Testis (tissue), 3 donors: ENCODE data around the gene CTTNBP2. TPM values are rescaled to one million over a fixed set of nuclear protein-coding genes. Genes with fewer than 3 reads are reported as not detected.

Source experiments
- DNase-seq: peaks from one replicate; pipeline ENCODE4 v3.0.0-alpha.2; 2019
- H3K27ac ChIP-seq, 2 donors: fragments of 200-600 bp; sonication (generic); one replicate each; pipeline ENCODE4 v1.5.1; 2019
- H3K27me3 ChIP-seq: fragments of 200-600 bp; sonication (generic); one replicate; pipeline ENCODE4 v1.5.1; 2019
- H3K36me3 ChIP-seq: fragments of 200-600 bp; sonication (generic); one replicate; pipeline ENCODE4 v1.5.1; 2017; ENCODE audit warnings: low read depth; ENCODE audit errors: missing control alignments
- H3K4me1 ChIP-seq: fragments of 200-600 bp; sonication (generic); one replicate; pipeline ENCODE4 v1.5.1; 2019
- H3K4me3 ChIP-seq, 2 donors: fragments of 200-600 bp; sonication (generic); one replicate each; pipeline ENCODE4 v1.5.1; 2017 to 2019
- H3K9me3 ChIP-seq: fragments of 200-600 bp; sonication (generic); one replicate; pipeline ENCODE4 v1.5.1; 2017
- CTCF ChIP-seq, 3 experiments: fragments of 450-650 bp in 2 of 3; fragments of 200-600 bp in 1 of 3; sonication (generic) in 1 of 3; IDR thresholded peaks; one replicate each; pipeline ENCODE4 v1.5.1; 2016 to 2019; ENCODE audit warnings: antibody characterized with exemption in 3 of 3, mild to moderate bottlenecking in 2 of 3, moderate library complexity in 1 of 3
- POLR2A ChIP-seq: fragments of 450-650 bp; IDR thresholded peaks from one replicate; pipeline ENCODE4 v1.6.1; 2017; ENCODE audit warnings: antibody characterized with exemption, mild to moderate bottlenecking, moderate library complexity
- WGBS, 2 donors: methylation state at CpG; one replicate each; pipeline ENCODE4 v1.1.5; 2018; 5-methylcytosine and 5-hydroxymethylcytosine counted together
- intact Hi-C: fragments of 100-400 bp; cut with DNase I; formaldehyde crosslinking; loops from one replicate; pipeline ENCODE4 v1.15.1; 2023; ENCODE audit warnings: low total_unique reads
- polyA plus RNA-seq: library from polyadenylated mRNA; stranded (reverse); fragments of 350-450 nt; fragmentation: Illumina TruSeq; extraction: RNeasy Lipid Tissue Mini Kit (QIAGEN cat#74804); gene quantifications from one replicate; pipeline ENCODE4 v1.2.3, GENCODE V29; 2014; ENCODE audit warnings: low read depth, low replicate concordance; ENCODE audit not compliant: insufficient read depth
- total RNA-seq, 2 donors: library from RNA; depleted of rRNA; stranded (reverse); fragments of >200 nt; gene quantifications; one replicate each; pipeline ENCODE4 v1.2.3, GENCODE V29; 2016

CTTNBP2 gene
- total and polyA plus RNA-seq, 3 donors from 2014 or later = 2.7 to 4.3 (median 3.4) TPM

- TF ChIP-seq CTCF (IDR thresholded peaks at IDR 0.05) = no peak
- TF ChIP-seq POLR2A = no peak
- intact Hi-C loops = no loop called here
- no peak for DNase-seq
- Histone ChIP-seq H3K27ac (no peak overlapping the region), H3K4me1 (no peaks in the 10 kb centered on the region), H3K9me3 (no peaks in the 10 kb centered on the region), H3K4me3 (no peak overlapping the region), H3K27me3 (no peaks in the 10 kb centered on the region), H3K36me3 (no peaks in the 10 kb centered on the region)
- 89 to 100% methylated on average over 2 of the region's 2 CpGs for WGBS, 2 donors
These were observed 91.5 kb downstream of the CTTNBP2 start for GRCh38 chr7:117781707-117782106.

GRCh38 chr7:117780832-117781231 lies 92.4 kb downstream of the CTTNBP2 start:
- Histone ChIP-seq H3K4me1 (no peaks in the 10 kb centered on the region), H3K4me3 (no peak overlapping the region), H3K27ac (no peak overlapping the region), H3K9me3 (no peaks in the 10 kb centered on the region), H3K27me3 (no peaks in the 10 kb centered on the region), H3K36me3 (no peaks in the 10 kb centered on the region)
- TF ChIP-seq CTCF (IDR thresholded peaks at IDR 0.05) (no peak), POLR2A (no peak)
- DNase-seq = no peak
- 83 to 89% methylated on average over 2 of the region's 2 CpGs for WGBS, 2 donors
- intact Hi-C loops = no loop called here

- WGBS, 2 donors = 86 to 93% methylated on average over 3 of the region's 3 CpGs
- H3K36me3 ChIP-seq = no peaks in the 10 kb centered on the region
- H3K4me1 ChIP-seq = no peaks in the 10 kb centered on the region
- no peak for DNase-seq
- no peak overlapping the region for H3K4me3 ChIP-seq
- intact Hi-C loops = no loop called here
- no peak overlapping the region for H3K27ac ChIP-seq
- H3K27me3 ChIP-seq = no peaks in the 10 kb centered on the region
- no peak for TF ChIP-seq CTCF (IDR thresholded peaks at IDR 0.05)
- no peak for TF ChIP-seq POLR2A
- H3K9me3 ChIP-seq = no peaks in the 10 kb centered on the region
These were observed 95.7 kb downstream of the CTTNBP2 start for GRCh38 chr7:117777335-117778142.

DNA sequence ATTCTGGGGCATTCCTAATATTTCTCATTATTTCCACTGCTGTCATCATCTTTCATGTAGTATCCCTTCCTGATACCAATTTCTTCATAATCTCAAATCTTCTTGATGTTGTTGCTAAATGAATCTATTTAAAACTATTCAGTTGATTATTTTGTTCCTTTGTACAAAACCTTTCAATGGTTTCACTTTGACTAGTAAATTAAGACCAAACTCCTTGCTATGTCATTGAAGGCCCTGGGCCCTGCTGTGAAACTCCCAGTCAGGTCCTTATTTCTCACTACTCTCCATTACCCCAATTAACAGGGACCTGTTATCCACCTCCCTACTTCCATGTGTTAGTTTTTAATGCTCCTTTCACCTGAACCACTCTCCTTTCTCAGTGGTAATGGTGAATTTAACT lies 97.0 kb downstream of the CTTNBP2 start:
- Histone ChIP-seq H3K4me3 (no peak overlapping the region), H3K36me3 (no peaks in the 10 kb centered on the region), H3K27ac (no peak overlapping the region), H3K9me3 (no peaks in the 10 kb centered on the region), H3K27me3 (no peaks in the 10 kb centered on the region), H3K4me1 (no peaks in the 10 kb centered on the region)
- TF ChIP-seq POLR2A (no peak), CTCF (IDR thresholded peaks at IDR 0.05) (no peak)
- intact Hi-C loops = no loop called here
- no peak for DNase-seq

- no peak for DNase-seq
- intact Hi-C loops = no loop called here
- 84 to 89% methylated on average over 2 of the region's 2 CpGs for WGBS, 2 donors
- no peak overlapping the region for H3K4me3 ChIP-seq
- no peaks in the 10 kb centered on the region for H3K4me1 ChIP-seq
- no peaks in the 10 kb centered on the region for H3K27me3 ChIP-seq
- no peaks in the 10 kb centered on the region for H3K9me3 ChIP-seq
- H3K27ac ChIP-seq = no peak overlapping the region
- no peaks in the 10 kb centered on the region for H3K36me3 ChIP-seq
- TF ChIP-seq POLR2A = no peak
- no peak for TF ChIP-seq CTCF (IDR thresholded peaks at IDR 0.05)
These were observed 97.4 kb downstream of the CTTNBP2 start for GRCh38 chr7:117775801-117776200.
